ENCODE measurements around the gene TNFRSF12A.

- TF ChIP-seq, protein P1, sequence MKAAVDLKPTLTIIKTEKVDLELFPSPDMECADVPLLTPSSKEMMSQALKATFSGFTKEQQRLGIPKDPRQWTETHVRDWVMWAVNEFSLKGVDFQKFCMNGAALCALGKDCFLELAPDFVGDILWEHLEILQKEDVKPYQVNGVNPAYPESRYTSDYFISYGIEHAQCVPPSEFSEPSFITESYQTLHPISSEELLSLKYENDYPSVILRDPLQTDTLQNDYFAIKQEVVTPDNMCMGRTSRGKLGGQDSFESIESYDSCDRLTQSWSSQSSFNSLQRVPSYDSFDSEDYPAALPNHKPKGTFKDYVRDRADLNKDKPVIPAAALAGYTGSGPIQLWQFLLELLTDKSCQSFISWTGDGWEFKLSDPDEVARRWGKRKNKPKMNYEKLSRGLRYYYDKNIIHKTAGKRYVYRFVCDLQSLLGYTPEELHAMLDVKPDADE (CRISPR knock-in tag; IDR thresholded peaks at IDR 0.05): no peak
- TF ChIP-seq ATF2 (CRISPR knock-in tag; IDR thresholded peaks at IDR 0.05): no peak
These were observed 8.7 kb downstream of the TNFRSF12A start for GRCh38 chr16:3028716-3029319.

Data from HepG2 (cell line).